Measurements from ENCODE around the gene FAM124B. TPM values are rescaled to one million over a fixed set of nuclear protein-coding genes. Genes with fewer than 3 reads are reported as not detected.

Gene FAM124B
- total RNA-seq, 4 donors from 2014 or later: 0.47 to 7.3 (median 2.6) TPM

GRCh38 chr2:224393157-224393872 is 8.6 kb downstream of the FAM124B start:
- H3K27me3 ChIP-seq: no peaks in the 10 kb centered on the region
- no peaks in the 10 kb centered on the region for H3K4me1 ChIP-seq
- H3K27ac ChIP-seq: no peak overlapping the region
- no peak overlapping the region for H3K4me3 ChIP-seq
- 96 to 100% methylated on average over 3 of the region's 3 CpGs for WGBS, 2 donors (ENCODE audit: low coverage in 1 of 2)
- no peaks in the 10 kb centered on the region for H3K9me3 ChIP-seq
- no peaks in the 10 kb centered on the region for H3K36me3 ChIP-seq
- ATAC-seq: no peak
- TF ChIP-seq POLR2AphosphoS5 (IDR thresholded peaks at IDR 0.05) (no peak), POLR2A (IDR thresholded peaks at IDR 0.05) (no peak), EP300 (IDR thresholded peaks at IDR 0.05) (no peak)
- TF ChIP-seq, protein P1, sequence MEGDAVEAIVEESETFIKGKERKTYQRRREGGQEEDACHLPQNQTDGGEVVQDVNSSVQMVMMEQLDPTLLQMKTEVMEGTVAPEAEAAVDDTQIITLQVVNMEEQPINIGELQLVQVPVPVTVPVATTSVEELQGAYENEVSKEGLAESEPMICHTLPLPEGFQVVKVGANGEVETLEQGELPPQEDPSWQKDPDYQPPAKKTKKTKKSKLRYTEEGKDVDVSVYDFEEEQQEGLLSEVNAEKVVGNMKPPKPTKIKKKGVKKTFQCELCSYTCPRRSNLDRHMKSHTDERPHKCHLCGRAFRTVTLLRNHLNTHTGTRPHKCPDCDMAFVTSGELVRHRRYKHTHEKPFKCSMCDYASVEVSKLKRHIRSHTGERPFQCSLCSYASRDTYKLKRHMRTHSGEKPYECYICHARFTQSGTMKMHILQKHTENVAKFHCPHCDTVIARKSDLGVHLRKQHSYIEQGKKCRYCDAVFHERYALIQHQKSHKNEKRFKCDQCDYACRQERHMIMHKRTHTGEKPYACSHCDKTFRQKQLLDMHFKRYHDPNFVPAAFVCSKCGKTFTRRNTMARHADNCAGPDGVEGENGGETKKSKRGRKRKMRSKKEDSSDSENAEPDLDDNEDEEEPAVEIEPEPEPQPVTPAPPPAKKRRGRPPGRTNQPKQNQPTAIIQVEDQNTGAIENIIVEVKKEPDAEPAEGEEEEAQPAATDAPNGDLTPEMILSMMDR (IDR thresholded peaks at IDR 0.05): no peak

GRCh38 chr2:224392545-224392944 is 9.4 kb downstream of the FAM124B start:
- Histone ChIP-seq H3K9me3 (no peaks in the 10 kb centered on the region), H3K27me3 (no peaks in the 10 kb centered on the region), H3K27ac (no peak overlapping the region), H3K4me1 (no peaks in the 10 kb centered on the region), H3K4me3 (no peak overlapping the region), H3K36me3 (no peaks in the 10 kb centered on the region)
- 73 to 75% methylated on average over 2 to 4 of the region's 4 CpGs for WGBS, 2 donors (ENCODE audit: low coverage in 1 of 2)
- no peak for ATAC-seq
- TF ChIP-seq EP300 (IDR thresholded peaks at IDR 0.05): no peak
- no peak for TF ChIP-seq POLR2AphosphoS5 (IDR thresholded peaks at IDR 0.05)
- TF ChIP-seq, protein P1 (IDR thresholded peaks at IDR 0.05): no peak
- no peak for TF ChIP-seq POLR2A (IDR thresholded peaks at IDR 0.05)

- Histone ChIP-seq H3K4me3 (no peak overlapping the region), H3K9me3 (no peaks in the 10 kb centered on the region), H3K36me3 (no peaks in the 10 kb centered on the region), H3K27me3 (no peaks in the 10 kb centered on the region), H3K4me1 (no peaks in the 10 kb centered on the region), H3K27ac (no peak overlapping the region)
- WGBS, 2 donors (ENCODE audit: low coverage in 1 of 2): 72 to 73% methylated on average over 3 to 5 of the region's 5 CpGs
- ATAC-seq: no peak
- TF ChIP-seq, protein P1 (IDR thresholded peaks at IDR 0.05): no peak
- no peak for TF ChIP-seq EP300 (IDR thresholded peaks at IDR 0.05)
- no peak for TF ChIP-seq POLR2AphosphoS5 (IDR thresholded peaks at IDR 0.05)
- TF ChIP-seq POLR2A (IDR thresholded peaks at IDR 0.05): no peak
Observed at GRCh38 chr2:224389317-224389716, 12.6 kb downstream of the FAM124B start.

GRCh38 chr2:224386876-224387275 is 15.0 kb downstream of the FAM124B start:
- ATAC-seq: no peak
- no peaks in the 10 kb centered on the region for H3K27me3 ChIP-seq

More at GRCh38 chr2:224386876-224387275, 15.0 kb downstream of the FAM124B start:
- TF ChIP-seq POLR2AphosphoS5 (IDR thresholded peaks at IDR 0.05): no peak
- no peak for TF ChIP-seq EP300 (IDR thresholded peaks at IDR 0.05)
- TF ChIP-seq, protein P1 (IDR thresholded peaks at IDR 0.05): no peak
- no peak for TF ChIP-seq POLR2A (IDR thresholded peaks at IDR 0.05)
- no peaks in the 10 kb centered on the region for H3K4me1 ChIP-seq
- WGBS, 2 donors (ENCODE audit: low coverage in 1 of 2): 52 to 70% methylated on average over 2 of the region's 2 CpGs
- H3K9me3 ChIP-seq: no peaks in the 10 kb centered on the region
- no peak overlapping the region for H3K27ac ChIP-seq
- no peaks in the 10 kb centered on the region for H3K36me3 ChIP-seq
- H3K4me3 ChIP-seq: no peak overlapping the region
